ENCODE measurements around the gene NT5C1A.

Gene NT5C1A

GRCh38 chr1:39681999-39682398 lies 10.1 kb upstream of the NT5C1A start:
- H3K9ac ChIP-seq (ENCODE audit: low read depth, low read length, poor library complexity, severe bottlenecking), result no peak overlapping the region
- H3K9me3 ChIP-seq (ENCODE audit: insufficient read depth, low read depth, low read length), result no peaks in the 10 kb centered on the region
- H2AFZ ChIP-seq (ENCODE audit: low read length), result no peak overlapping the region
- TF ChIP-seq CTCF (conservative IDR thresholded peaks at IDR 0.05; ENCODE audit: low read length), result no peak
- no peak for TF ChIP-seq EZH2phosphoT487 (IDR thresholded peaks at IDR 0.05; ENCODE audit: borderline replicate concordance)
- no peaks in the 10 kb centered on the region for H3F3A ChIP-seq (ENCODE audit: low read depth)
- H3K4me3 ChIP-seq (ENCODE audit: low read length, poor library complexity, severe bottlenecking), result no peak overlapping the region
- no peak overlapping the region for H3K4me2 ChIP-seq (ENCODE audit: low read depth, low read length, poor library complexity, severe bottlenecking)
- no peaks in the 10 kb centered on the region for H4K20me1 ChIP-seq (ENCODE audit: insufficient read depth, low read length, poor library complexity, severe bottlenecking)
- H3K27me3 ChIP-seq (ENCODE audit: insufficient read depth, low read length, poor library complexity, severe bottlenecking), result no peaks in the 10 kb centered on the region
- no peaks in the 10 kb centered on the region for H3K36me3 ChIP-seq (ENCODE audit: insufficient read depth, low read length)
- H3K9me2 ChIP-seq (replicated peaks; ENCODE audit: low read depth, low read length), result no peaks in the 10 kb centered on the region
- H3K79me2 ChIP-seq (ENCODE audit: insufficient read depth, low read length), result no peaks in the 10 kb centered on the region
- H3K4me1 ChIP-seq (ENCODE audit: insufficient read depth, low read length, poor library complexity, severe bottlenecking), result no peaks in the 10 kb centered on the region

- Histone ChIP-seq H3K27me3 (ENCODE audit: insufficient read depth, low read length, poor library complexity, severe bottlenecking) (no peaks in the 10 kb centered on the region), H3K9me2 (replicated peaks; ENCODE audit: low read depth, low read length) (no peaks in the 10 kb centered on the region), H3K79me2 (ENCODE audit: insufficient read depth, low read length) (no peaks in the 10 kb centered on the region), H3K36me3 (ENCODE audit: insufficient read depth, low read length) (no peaks in the 10 kb centered on the region), H4K20me1 (ENCODE audit: insufficient read depth, low read length, poor library complexity, severe bottlenecking) (no peaks in the 10 kb centered on the region), H3K9me3 (ENCODE audit: insufficient read depth, low read depth, low read length) (no peaks in the 10 kb centered on the region), H3K4me2 (ENCODE audit: low read depth, low read length, poor library complexity, severe bottlenecking) (no peak overlapping the region), H3K4me3 (ENCODE audit: low read length, poor library complexity, severe bottlenecking) (no peak overlapping the region), H3K4me1 (ENCODE audit: insufficient read depth, low read length, poor library complexity, severe bottlenecking) (no peaks in the 10 kb centered on the region), H3K9ac (ENCODE audit: low read depth, low read length, poor library complexity, severe bottlenecking) (no peak overlapping the region), H3F3A (ENCODE audit: low read depth) (no peaks in the 10 kb centered on the region), H2AFZ (ENCODE audit: low read length) (no peak overlapping the region)
- no peak for TF ChIP-seq CTCF (conservative IDR thresholded peaks at IDR 0.05; ENCODE audit: low read length)
- no peak for TF ChIP-seq EZH2phosphoT487 (IDR thresholded peaks at IDR 0.05; ENCODE audit: borderline replicate concordance)
Measured at GRCh38 chr1:39681294-39681693, 9.4 kb upstream of the NT5C1A start.

GRCh38 chr1:39680751-39681150 lies 8.8 kb upstream of the NT5C1A start:
- H3K4me1 ChIP-seq (ENCODE audit: insufficient read depth, low read length, poor library complexity, severe bottlenecking), result no peaks in the 10 kb centered on the region
- no peaks in the 10 kb centered on the region for H4K20me1 ChIP-seq (ENCODE audit: insufficient read depth, low read length, poor library complexity, severe bottlenecking)
- H3K9me3 ChIP-seq (ENCODE audit: insufficient read depth, low read depth, low read length), result no peaks in the 10 kb centered on the region
- H2AFZ ChIP-seq (ENCODE audit: low read length), result no peak overlapping the region
- no peak overlapping the region for H3K9ac ChIP-seq (ENCODE audit: low read depth, low read length, poor library complexity, severe bottlenecking)
- no peaks in the 10 kb centered on the region for H3K27me3 ChIP-seq (ENCODE audit: insufficient read depth, low read length, poor library complexity, severe bottlenecking)
- no peaks in the 10 kb centered on the region for H3K36me3 ChIP-seq (ENCODE audit: insufficient read depth, low read length)
- no peaks in the 10 kb centered on the region for H3K79me2 ChIP-seq (ENCODE audit: insufficient read depth, low read length)
- TF ChIP-seq CTCF (conservative IDR thresholded peaks at IDR 0.05; ENCODE audit: low read length) (no peak), EZH2phosphoT487 (IDR thresholded peaks at IDR 0.05; ENCODE audit: borderline replicate concordance) (no peak)
- no peak overlapping the region for H3K4me3 ChIP-seq (ENCODE audit: low read length, poor library complexity, severe bottlenecking)
- H3K9me2 ChIP-seq (replicated peaks; ENCODE audit: low read depth, low read length), result no peaks in the 10 kb centered on the region
- H3K4me2 ChIP-seq (ENCODE audit: low read depth, low read length, poor library complexity, severe bottlenecking), result no peak overlapping the region
- H3F3A ChIP-seq (ENCODE audit: low read depth), result no peaks in the 10 kb centered on the region
